Smooth muscle cell (in vitro differentiated cells): ENCODE measurements around the gene IRF2BPL. TPM values are rescaled to one million over a fixed set of nuclear protein-coding genes. Genes with fewer than 3 reads are reported as not detected.

Source experiments
- DNase-seq: peaks from one replicate; lab custom pipeline; 2025; ENCODE audit not compliant: unreplicated experiment; lab: John Stamatoyannopoulos, UW
- H2AFZ ChIP-seq: fragments of 200-600 bp; sonication (generic); 2 replicates; pipeline ENCODE4 v1.6.0; 2016; ENCODE audit warnings: antibody characterized with exemption, low read depth, mild to moderate bottlenecking
- H3F3A ChIP-seq: fragments of 200-600 bp; sonication (generic); 2 replicates; pipeline ENCODE4 v1.6.0; 2017; ENCODE audit warnings: antibody characterized with exemption, low read depth
- H3K27ac ChIP-seq: fragments of 200-600 bp; sonication (generic); 2 replicates; pipeline ENCODE4 v1.5.1; 2016; ENCODE audit warnings: low read depth, mild to moderate bottlenecking
- H3K27me3 ChIP-seq: fragments of 200-600 bp; sonication (generic); 2 replicates; pipeline ENCODE4 v1.6.1; 2016; ENCODE audit warnings: low read depth, mild to moderate bottlenecking
- H3K36me3 ChIP-seq: fragments of 200-600 bp; sonication (generic); 2 replicates; pipeline ENCODE4 v1.5.1; 2016; ENCODE audit warnings: low read depth
- H3K4me1 ChIP-seq: fragments of 200-600 bp; sonication (generic); 2 replicates; pipeline ENCODE4 v1.5.1; 2016; ENCODE audit warnings: low read depth
- H3K4me2 ChIP-seq: fragments of 200-600 bp; sonication (generic); 2 replicates; pipeline ENCODE4 v1.6.0; 2016; ENCODE audit warnings: mild to moderate bottlenecking
- H3K4me3 ChIP-seq: fragments of 200-600 bp; sonication (generic); 2 replicates; pipeline ENCODE4 v1.5.1; 2016; ENCODE audit warnings: mild to moderate bottlenecking
- H3K79me2 ChIP-seq: fragments of 200-600 bp; sonication (generic); 2 replicates; pipeline ENCODE4 v1.6.0; 2016; ENCODE audit warnings: low read depth, mild to moderate bottlenecking
- H3K9ac ChIP-seq: fragments of 200-600 bp; sonication (generic); 2 replicates; pipeline ENCODE4 v1.6.0; 2016; ENCODE audit warnings: low read depth
- H3K9me3 ChIP-seq: fragments of 200-600 bp; sonication (generic); replicated peaks from 2 replicates; pipeline ENCODE4 v1.5.1; 2016; ENCODE audit warnings: low read depth
- H4K20me1 ChIP-seq: fragments of 200-600 bp; sonication (generic); 2 replicates; pipeline ENCODE4 v1.6.0; 2016; ENCODE audit warnings: low read depth
- WGBS: methylation state at CpG from one replicate; pipeline ENCODE4 v1.1.7; 2016; ENCODE audit warnings: low lambda C conversion rate; 5-methylcytosine and 5-hydroxymethylcytosine counted together
- polyA plus RNA-seq: library from polyadenylated mRNA; unstranded; fragments of >200 nt; fragmentation: Nextera tagmentation; extraction: Ambion mirVana; gene quantifications from 2 replicates; pipeline ENCODE4 v1.2.1, GENCODE V29; 2016
- total RNA-seq: library from RNA; depleted of rRNA; stranded (reverse); fragments of >200 nt; gene quantifications from 2 replicates; pipeline ENCODE4 v1.2.3, GENCODE V29; 2014
- TF ChIP-seq, protein P1 (sequence below): fragments of 200-600 bp; sonication (generic); IDR thresholded peaks from 2 replicates; pipeline ENCODE4 v1.5.1; 2017; ENCODE audit warnings: borderline replicate concordance, mild to moderate bottlenecking, antibody characterized with exemption; ENCODE audit not compliant: insufficient read depth, poor library complexity, severe bottlenecking

Gene IRF2BPL
- total and polyA plus RNA-seq, 2 experiments from 2014 or later = 33.9 to 66.3 TPM

DNA sequence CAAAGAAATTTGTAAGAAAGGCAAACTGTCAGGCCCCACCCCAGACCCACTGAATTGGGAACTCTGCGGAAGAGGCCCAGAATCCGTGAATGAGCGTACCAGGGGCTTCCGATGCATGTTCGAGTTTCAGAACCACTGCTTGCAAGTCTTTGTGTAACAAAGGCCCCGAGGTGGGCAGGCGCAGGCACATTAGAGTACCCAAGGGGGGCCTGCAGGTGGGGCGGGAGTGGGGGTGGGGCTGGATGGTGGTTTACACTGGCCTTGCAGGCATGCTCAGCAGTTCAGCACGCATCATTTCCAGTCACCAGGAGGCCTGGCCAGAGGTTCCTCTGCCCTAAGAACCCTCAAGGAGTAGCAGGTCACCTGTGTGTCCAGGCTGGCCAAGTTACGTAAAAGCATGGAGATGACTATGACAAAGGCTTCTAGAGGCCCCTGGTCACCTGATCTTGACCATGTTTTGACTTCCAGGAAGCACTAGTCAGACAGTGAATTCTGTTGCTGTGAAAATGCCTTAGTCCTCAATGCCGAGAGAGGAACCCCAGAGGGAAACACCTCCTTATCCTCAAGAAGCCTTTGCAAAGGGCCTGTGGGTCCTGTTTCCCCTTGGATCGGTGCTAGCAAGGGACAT is 33.2 kb upstream of the IRF2BPL start:
- H3F3A ChIP-seq = no peaks in the 10 kb centered on the region
- no peaks in the 10 kb centered on the region for H3K9me3 ChIP-seq
- no peak overlapping the region for H3K4me2 ChIP-seq
- H3K27me3 ChIP-seq = no peaks in the 10 kb centered on the region
- no peaks in the 10 kb centered on the region for H3K4me1 ChIP-seq
- DNase-seq = no peak
- no peak overlapping the region for H3K27ac ChIP-seq
- H2AFZ ChIP-seq = no peak overlapping the region
- TF ChIP-seq, protein P1, sequence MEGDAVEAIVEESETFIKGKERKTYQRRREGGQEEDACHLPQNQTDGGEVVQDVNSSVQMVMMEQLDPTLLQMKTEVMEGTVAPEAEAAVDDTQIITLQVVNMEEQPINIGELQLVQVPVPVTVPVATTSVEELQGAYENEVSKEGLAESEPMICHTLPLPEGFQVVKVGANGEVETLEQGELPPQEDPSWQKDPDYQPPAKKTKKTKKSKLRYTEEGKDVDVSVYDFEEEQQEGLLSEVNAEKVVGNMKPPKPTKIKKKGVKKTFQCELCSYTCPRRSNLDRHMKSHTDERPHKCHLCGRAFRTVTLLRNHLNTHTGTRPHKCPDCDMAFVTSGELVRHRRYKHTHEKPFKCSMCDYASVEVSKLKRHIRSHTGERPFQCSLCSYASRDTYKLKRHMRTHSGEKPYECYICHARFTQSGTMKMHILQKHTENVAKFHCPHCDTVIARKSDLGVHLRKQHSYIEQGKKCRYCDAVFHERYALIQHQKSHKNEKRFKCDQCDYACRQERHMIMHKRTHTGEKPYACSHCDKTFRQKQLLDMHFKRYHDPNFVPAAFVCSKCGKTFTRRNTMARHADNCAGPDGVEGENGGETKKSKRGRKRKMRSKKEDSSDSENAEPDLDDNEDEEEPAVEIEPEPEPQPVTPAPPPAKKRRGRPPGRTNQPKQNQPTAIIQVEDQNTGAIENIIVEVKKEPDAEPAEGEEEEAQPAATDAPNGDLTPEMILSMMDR = no peak
- H3K9ac ChIP-seq = no peak overlapping the region
- no peaks in the 10 kb centered on the region for H3K79me2 ChIP-seq
- 87% methylated on average over 11 of the region's 12 CpGs for WGBS
- no peak overlapping the region for H3K4me3 ChIP-seq
- H4K20me1 ChIP-seq = no peaks in the 10 kb centered on the region
- no peaks in the 10 kb centered on the region for H3K36me3 ChIP-seq

DNA sequence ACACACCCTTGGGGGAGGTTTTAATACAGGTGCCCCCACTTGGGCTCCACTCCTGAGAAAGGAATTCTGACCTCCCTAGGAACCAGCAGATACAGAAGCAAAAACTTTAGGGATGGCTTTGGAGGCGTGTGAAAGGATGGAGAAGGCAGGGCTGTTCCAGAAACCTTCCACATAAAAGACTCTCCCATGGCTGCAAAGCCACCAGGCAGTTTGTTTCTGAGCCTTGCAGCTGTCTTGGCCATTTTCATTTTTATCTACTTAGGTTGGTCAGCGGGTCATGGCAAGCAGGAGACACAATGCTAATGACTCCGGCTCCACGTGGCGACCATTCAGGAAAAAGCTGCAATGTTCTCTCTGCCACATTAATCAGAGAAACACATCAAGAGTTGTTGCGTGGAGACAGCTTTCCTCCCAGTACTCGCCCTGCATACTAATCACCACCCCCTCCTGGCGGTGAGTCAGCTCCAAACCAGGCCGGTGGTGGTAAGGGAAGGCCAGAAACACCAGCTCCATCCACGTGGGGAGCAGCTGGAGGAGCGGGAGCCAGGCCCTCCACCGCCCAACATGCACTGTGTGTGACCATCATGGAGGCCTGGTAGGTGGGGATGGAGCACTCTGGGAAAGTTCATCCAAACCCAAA is 30.9 kb upstream of the IRF2BPL start:
- H4K20me1 ChIP-seq = no peaks in the 10 kb centered on the region
- TF ChIP-seq, protein P1 = peak; percentile 33
- 11% methylated on average over 12 of the region's 12 CpGs for WGBS
- no peaks in the 10 kb centered on the region for H3F3A ChIP-seq
- no peak overlapping the region for H2AFZ ChIP-seq
- H3K4me3 ChIP-seq = no peak overlapping the region
- no peaks in the 10 kb centered on the region for H3K4me1 ChIP-seq
- no peaks in the 10 kb centered on the region for H3K9me3 ChIP-seq
- no peaks in the 10 kb centered on the region for H3K27me3 ChIP-seq
- peak overlapping the region; percentile 50 for H3K4me2 ChIP-seq
- no peaks in the 10 kb centered on the region for H3K79me2 ChIP-seq
- H3K9ac ChIP-seq = peak overlapping the region; percentile 47
- peak overlapping the region; percentile 71 for H3K27ac ChIP-seq
- H3K36me3 ChIP-seq = no peaks in the 10 kb centered on the region
- peak; percentile 36 for DNase-seq

DNA sequence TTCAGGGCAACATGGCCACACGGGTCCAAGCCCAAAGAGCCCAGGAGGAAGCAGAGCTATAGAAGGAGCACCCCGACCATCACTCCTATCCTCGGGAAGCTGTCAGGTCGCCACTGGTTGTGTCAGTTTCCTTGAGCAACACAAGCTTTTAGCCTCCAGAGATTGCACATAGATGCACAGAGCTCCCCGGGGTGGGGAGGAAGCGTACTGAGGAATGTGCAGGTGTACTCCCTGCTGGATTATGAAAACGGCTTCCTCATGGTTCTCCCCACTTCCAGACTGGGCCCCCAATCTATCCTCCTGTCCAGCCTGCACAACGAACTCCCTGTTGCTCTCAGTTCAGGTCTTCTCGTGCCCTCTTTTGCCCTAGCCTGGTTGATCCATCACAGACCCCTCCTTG is 30.3 kb upstream of the IRF2BPL start:
- Histone ChIP-seq H3K9ac (peak overlapping the region; percentile 47), H3K27ac (peak overlapping the region; percentile 71), H3K27me3 (no peaks in the 10 kb centered on the region), H3K4me2 (peak overlapping the region; percentile 50), H3K4me3 (no peak overlapping the region), H3F3A (no peaks in the 10 kb centered on the region), H4K20me1 (no peaks in the 10 kb centered on the region), H3K9me3 (no peaks in the 10 kb centered on the region), H3K36me3 (no peaks in the 10 kb centered on the region), H3K4me1 (no peaks in the 10 kb centered on the region), H2AFZ (no peak overlapping the region), H3K79me2 (no peaks in the 10 kb centered on the region)
- WGBS = 90% methylated on average over 9 of the region's 9 CpGs
- TF ChIP-seq, protein P1 = no peak
- DNase-seq = no peak

DNA sequence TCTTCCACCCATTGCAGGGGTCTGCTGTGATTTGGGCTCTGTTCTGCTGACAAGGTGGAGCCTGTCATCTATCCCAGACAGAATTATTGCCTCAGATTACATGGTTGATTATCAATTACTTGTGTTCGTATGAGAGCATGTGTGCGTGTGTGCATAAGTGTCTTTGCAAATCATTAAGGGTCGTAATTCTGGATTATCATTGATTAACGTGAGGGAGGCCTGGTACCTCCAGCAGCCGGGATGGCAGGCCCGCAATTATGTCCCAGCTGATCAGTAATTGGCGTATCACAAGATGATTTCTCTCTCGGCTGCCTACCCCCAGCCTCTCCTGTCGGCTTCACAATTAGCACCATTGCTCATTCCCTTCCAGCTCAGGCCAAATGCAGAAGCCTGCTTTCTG is 29.6 kb upstream of the IRF2BPL start:
- no peak overlapping the region for H3K4me2 ChIP-seq
- TF ChIP-seq, protein P1 = no peak
- 86% methylated on average over 9 of the region's 9 CpGs for WGBS
- no peaks in the 10 kb centered on the region for H3F3A ChIP-seq
- H3K27me3 ChIP-seq = no peaks in the 10 kb centered on the region
- no peak overlapping the region for H3K27ac ChIP-seq
- no peak overlapping the region for H3K9ac ChIP-seq
- no peaks in the 10 kb centered on the region for H3K79me2 ChIP-seq
- H3K4me3 ChIP-seq = no peak overlapping the region
- H2AFZ ChIP-seq = no peak overlapping the region
- DNase-seq = no peak
- no peaks in the 10 kb centered on the region for H3K4me1 ChIP-seq
- H4K20me1 ChIP-seq = no peaks in the 10 kb centered on the region
- no peaks in the 10 kb centered on the region for H3K9me3 ChIP-seq
- no peaks in the 10 kb centered on the region for H3K36me3 ChIP-seq
